CD4-positive, alpha-beta memory T cell (primary cell): ENCODE measurements around the gene GSTA1. TPM values are rescaled to one million over a fixed set of nuclear protein-coding genes. Genes with fewer than 3 reads are reported as not detected.
"Not testable (repeated sequence)": the region's sequence is repeated elsewhere in the genome, so short reads cannot be mapped to it uniquely, and the experiment has no call there.

Experiments used
- CTCF ChIA-PET: fragments of 350-600 bp; sonication (Branson Sonifier 250); formaldehyde crosslinking; loops from one replicate; lab custom pipeline; 2021; ENCODE audit warnings: inconsistent platforms; ENCODE audit not compliant: partially characterized antibody; lab: Charles Lee
- POLR2A ChIA-PET: fragments of 350-600 bp; sonication (Branson Sonifier 250); formaldehyde crosslinking; loops from one replicate; lab custom pipeline; 2021; ENCODE audit not compliant: partially characterized antibody; lab: Charles Lee
- DNase-seq, 5 donors: peaks; one replicate each; pipeline versions ENCODE4 v3.0.0 to v3.0.0-alpha.2; 2020 to 2022; ENCODE audit warnings: mixed read lengths in 1 of 5
- H3K27ac ChIP-seq: one replicate; pipeline ENCODE4 v1.7.0; 2013; ENCODE audit warnings: low read depth, low read length
- H3K27me3 ChIP-seq: 2 replicates; pipeline ENCODE4 v1.7.0; 2013; ENCODE audit warnings: mild to moderate bottlenecking, low read length, moderate library complexity; ENCODE audit not compliant: insufficient read depth
- H3K36me3 ChIP-seq: 2 replicates; pipeline ENCODE4 v1.7.0; 2013; ENCODE audit warnings: mild to moderate bottlenecking, low read length, moderate library complexity; ENCODE audit not compliant: insufficient read depth
- H3K4me1 ChIP-seq: 2 replicates; pipeline ENCODE4 v1.7.0; 2013; ENCODE audit warnings: mild to moderate bottlenecking, low read length, moderate library complexity; ENCODE audit not compliant: insufficient read depth
- H3K4me3 ChIP-seq, 2 donors: one replicate each; pipeline ENCODE4 v1.7.0; 2013; ENCODE audit warnings: low read length in 2 of 2, mild to moderate bottlenecking in 1 of 2
- H3K9me3 ChIP-seq, 2 donors: one replicate each; pipeline ENCODE4 v1.7.0; 2013; ENCODE audit warnings: low read length in 2 of 2, control low read depth in 1 of 2; ENCODE audit not compliant: control insufficient read depth in 1 of 2
- H3K27ac Mint-ChIP-seq, 7 donors: one replicate each; pipeline ENCODE4 v1.8.0; 2020 to 2021; ENCODE audit warnings: mixed read lengths in 7 of 7, mild to moderate bottlenecking in 6 of 7, inconsistent platforms in 3 of 7, moderate library complexity in 3 of 7
- H3K27me3 Mint-ChIP-seq, 2 donors: one replicate each; pipeline ENCODE4 v1.8.0; 2020 to 2021; ENCODE audit warnings: mixed read lengths in 2 of 2
- H3K36me3 Mint-ChIP-seq, 2 donors: one replicate each; pipeline ENCODE4 v1.8.0; 2020 to 2021; ENCODE audit warnings: mixed read lengths in 2 of 2, inconsistent platforms in 1 of 2, mild to moderate bottlenecking in 1 of 2
- H3K4me1 Mint-ChIP-seq, 4 donors: one replicate each; pipeline ENCODE4 v1.8.0; 2020 to 2021; ENCODE audit warnings: mixed read lengths in 4 of 4, mild to moderate bottlenecking in 1 of 4
- H3K4me3 Mint-ChIP-seq, 8 donors: one replicate each; pipeline ENCODE4 v1.8.0; 2020 to 2021; ENCODE audit warnings: mixed read lengths in 8 of 8, mild to moderate bottlenecking in 7 of 8, moderate library complexity in 6 of 8, inconsistent platforms in 3 of 8
- H3K9me3 Mint-ChIP-seq, 8 donors: one replicate each; pipeline ENCODE4 v1.8.0; 2020 to 2021; ENCODE audit warnings: mixed read lengths in 8 of 8, mild to moderate bottlenecking in 5 of 8, inconsistent platforms in 3 of 8, moderate library complexity in 1 of 8
- intact Hi-C: fragments of 100-400 bp; cut with micrococcal nuclease; formaldehyde crosslinking; loops from one replicate; pipeline ENCODE4 v1.15.1; 2023
- polyA plus RNA-seq, 2 donors: library from polyadenylated mRNA; unstranded; fragments of 300-500 nt; fragmentation: Illumina TruSeq; gene quantifications; one replicate each; pipeline ENCODE4 v1.2.3, GENCODE V29; 2021
- total RNA-seq, 2 experiments: library from RNA; stranded (reverse); gene quantifications; one replicate each; pipeline ENCODE4 v1.2.3, GENCODE V29; 2021

The GSTA1 gene
- not detected for total RNA-seq
- not detected for polyA plus RNA-seq

- H3K9me3 ChIP-seq, intact Hi-C loops, H3K27me3 ChIP-seq, H3K36me3 ChIP-seq, H3K9me3 Mint-ChIP-seq, H3K4me1 ChIP-seq, POLR2A ChIA-PET, H3K36me3 Mint-ChIP-seq, H3K4me3 ChIP-seq, H3K27ac Mint-ChIP-seq, DNase-seq, CTCF ChIA-PET, H3K4me1 Mint-ChIP-seq, H3K27ac ChIP-seq, H3K4me3 Mint-ChIP-seq: not testable (repeated sequence)
- peaks cover 24 to 28% of the 10 kb centered on the region in 2 donors for H3K27me3 Mint-ChIP-seq
Observed at GRCh38 chr6:52803668-52804255, at the start of gene GSTA1. Gene GSTA1 (minus strand): TSS chr6:52803816. CDS start chr6:52799267, 4,549 bp downstream.

GRCh38 chr6:52849137-52849536 is 45.5 kb upstream of the GSTA1 start:
- Histone ChIP-seq H3K27me3 (no peaks in the 10 kb centered on the region), H3K4me1 (no peaks in the 10 kb centered on the region), H3K36me3 (no peaks in the 10 kb centered on the region), H3K27ac (no peak overlapping the region), H3K4me3 (no peak overlapping the region), H3K9me3 (no peaks in the 10 kb centered on the region)
- no peak for DNase-seq
- Mint-ChIP-seq H3K4me3 (no peak overlapping the region), H3K36me3 (no peaks in the 10 kb centered on the region), H3K27me3 (peaks cover 18 to 24% of the 10 kb centered on the region in 2 donors), H3K4me1 (no peaks in the 10 kb centered on the region), H3K27ac (no peak overlapping the region), H3K9me3 (peaks cover 0 to 7% (median 0%) of the 10 kb centered on the region in 8 donors)
- intact Hi-C loops = no loop called here
- CTCF ChIA-PET = no interaction called here
- POLR2A ChIA-PET = no interaction called here

DNA sequence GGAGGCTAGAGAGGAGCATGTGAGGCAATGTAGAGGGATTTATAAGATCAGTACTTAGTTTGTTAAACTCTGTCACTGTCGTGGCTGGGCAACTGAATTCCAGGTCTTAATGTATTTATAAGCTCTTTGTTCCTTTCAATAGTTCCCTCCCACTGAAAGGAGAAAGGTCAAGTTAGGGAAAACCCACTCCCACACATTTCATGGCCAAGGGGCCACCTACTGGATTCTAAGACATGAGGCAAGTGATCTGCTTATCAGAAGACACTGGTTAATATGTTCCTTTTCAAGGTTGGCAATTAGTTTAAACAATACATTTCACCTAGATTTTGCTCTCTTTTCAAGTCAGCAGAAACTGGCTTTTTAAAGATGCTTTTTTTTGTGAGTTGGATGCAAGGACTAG is 42.4 kb upstream of the GSTA1 start:
- Mint-ChIP-seq H3K4me3 (no peak overlapping the region), H3K9me3 (peaks cover 0 to 8% (median 0%) of the 10 kb centered on the region in 8 donors), H3K27ac (no peak overlapping the region), H3K36me3 (no peaks in the 10 kb centered on the region), H3K4me1 (no peaks in the 10 kb centered on the region), H3K27me3 (peaks cover 5 to 7% of the 10 kb centered on the region in 2 donors)
- intact Hi-C loops = no loop called here
- Histone ChIP-seq H3K9me3 (no peaks in the 10 kb centered on the region), H3K4me3 (no peak overlapping the region), H3K27me3 (no peaks in the 10 kb centered on the region), H3K36me3 (no peaks in the 10 kb centered on the region), H3K4me1 (no peaks in the 10 kb centered on the region), H3K27ac (no peak overlapping the region)
- no peak for DNase-seq
- ChIA-PET POLR2A (no interaction called here), CTCF (no interaction called here)

DNA sequence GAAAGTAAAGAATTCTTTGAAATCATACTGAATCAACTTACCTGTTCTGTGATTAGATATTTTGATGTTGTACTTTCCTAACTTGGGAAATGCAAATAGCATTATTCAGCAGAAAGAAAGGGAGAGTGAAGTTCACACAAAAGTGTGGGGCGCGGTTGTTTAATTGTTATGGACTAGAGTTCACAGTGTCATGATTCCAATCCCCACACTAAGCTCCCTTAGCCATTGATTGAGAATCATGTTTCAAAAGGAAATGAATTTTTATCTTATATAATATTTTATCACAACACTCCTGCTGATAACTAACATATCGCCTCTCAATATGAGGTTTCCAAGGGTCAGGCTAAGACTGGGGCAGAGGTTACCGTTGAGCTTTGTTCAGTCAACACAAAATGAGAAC is 40.0 kb upstream of the GSTA1 start:
- POLR2A ChIA-PET = no interaction called here
- Histone ChIP-seq H3K9me3 (no peaks in the 10 kb centered on the region), H3K4me1 (no peaks in the 10 kb centered on the region), H3K36me3 (no peaks in the 10 kb centered on the region), H3K27ac (no peak overlapping the region), H3K4me3 (no peak overlapping the region), H3K27me3 (no peaks in the 10 kb centered on the region)
- Mint-ChIP-seq H3K4me1 (no peaks in the 10 kb centered on the region), H3K36me3 (no peaks in the 10 kb centered on the region), H3K27me3 (peaks cover 4 to 10% of the 10 kb centered on the region in 2 donors), H3K9me3 (peaks cover 0 to 6% (median 0%) of the 10 kb centered on the region in 8 donors), H3K27ac (no peak overlapping the region), H3K4me3 (no peak overlapping the region)
- DNase-seq = no peak
- CTCF ChIA-PET = interaction anchor here (1.2 kb wide), 1 partner anchor 25 kb away, joined by 3 read pairs; no protein-coding TSS in a partner anchor
- intact Hi-C loops = no loop called here

- CTCF ChIA-PET = interaction anchor here (1.1 kb wide), 1 partner anchor 19 kb away, joined by 3 read pairs; no protein-coding TSS in a partner anchor
Observed at GRCh38 chr6:52840763-52841585, 37.4 kb upstream of the GSTA1 start, which contains the start of gene GSTA5. Gene GSTA5 (minus strand): TSS chr6:52840813.

GRCh38 chr6:52839124-52840055 is 35.8 kb upstream of the GSTA1 start:
- no peak overlapping the region for H3K27ac Mint-ChIP-seq
- H3K36me3 Mint-ChIP-seq = no peaks in the 10 kb centered on the region
- peak in 4 of 5 donors; percentile 29 to 46 (median 36) for DNase-seq
- ChIA-PET POLR2A (no interaction called here), CTCF (no interaction called here)
- Histone ChIP-seq H3K4me1 (no peaks in the 10 kb centered on the region), H3K4me3 (no peak overlapping the region), H3K9me3 (no peaks in the 10 kb centered on the region), H3K27ac (no peak overlapping the region), H3K36me3 (no peaks in the 10 kb centered on the region), H3K27me3 (peaks cover 4% of the 10 kb centered on the region)
- intact Hi-C loops = loop anchor here (1.0 kb wide), 1 partner anchor 645 kb away; no protein-coding TSS in a partner anchor
- peaks cover 0 to 2% (median 0%) of the 10 kb centered on the region in 8 donors for H3K9me3 Mint-ChIP-seq
- H3K27me3 Mint-ChIP-seq = peaks cover 15 to 18% of the 10 kb centered on the region in 2 donors
- no peak overlapping the region for H3K4me3 Mint-ChIP-seq
- no peaks in the 10 kb centered on the region for H3K4me1 Mint-ChIP-seq

More at GRCh38 chr6:52840763-52841585, 37.4 kb upstream of the GSTA1 start, which contains the start of gene GSTA5:
- Mint-ChIP-seq H3K4me1 (no peaks in the 10 kb centered on the region), H3K36me3 (no peaks in the 10 kb centered on the region), H3K9me3 (peaks cover 0 to 2% (median 0%) of the 10 kb centered on the region in 8 donors), H3K27me3 (peaks cover 14 to 15% of the 10 kb centered on the region in 2 donors), H3K27ac (no peak within 1 kb of the TSS), H3K4me3 (no peak within 1 kb of the TSS)
- H3K27me3 ChIP-seq = peaks cover 4% of the 10 kb centered on the region
- POLR2A ChIA-PET = no interaction called here
- H3K27ac ChIP-seq = no peak within 1 kb of the TSS
- H3K9me3 ChIP-seq = no peaks in the 10 kb centered on the region
- no peaks in the 10 kb centered on the region for H3K4me1 ChIP-seq
- no peak for DNase-seq
- intact Hi-C loops = no loop called here
- H3K4me3 ChIP-seq = no peak within 1 kb of the TSS
- H3K36me3 ChIP-seq = no peaks in the 10 kb centered on the region
